Endothelial cell of umbilical vein (primary cell): ENCODE measurements around the gene ZNF219. TPM values are rescaled to one million over a fixed set of nuclear protein-coding genes. Genes with fewer than 3 reads are reported as not detected.

ENCODE experiments used
- BruUV-seq: library from RNA; stranded (reverse); fragments of 400-500 nt; replicated peaks from 2 replicates; lab custom pipeline; 2021; lab: Mats Ljungman, UMichigan
- CTCF ChIA-PET: fragments of 300-600, 350-600 bp; sonication (Branson Sonifier 250); formaldehyde crosslinking; loops from one replicate; lab custom pipeline; 2021; ENCODE audit warnings: antibody characterized with exemption, inconsistent platforms; lab: Charles Lee
- POLR2A ChIA-PET: fragments of 300-600, 350-600 bp; sonication (Branson Sonifier 250); formaldehyde crosslinking; loops from one replicate; lab custom pipeline; 2021; ENCODE audit warnings: antibody characterized with exemption, inconsistent platforms; lab: Charles Lee
- DNase-seq: peaks from one replicate; pipeline ENCODE4 v3.0.0-alpha.2; 2011; ENCODE audit warnings: low read depth, low spot score
- FAIRE-seq: peaks from 2 replicates; lab custom pipeline; 2011; peaks lifted over from hg19 to GRCh38; lab: Jason Lieb, UNC
- H2AFZ ChIP-seq: 2 replicates; pipeline ENCODE4 v1.6.0; 2012; ENCODE audit warnings: low read depth, low read length, control low read depth, inconsistent platforms
- H3K27ac ChIP-seq: 2 replicates; pipeline ENCODE4 v1.5.1; 2011; ENCODE audit warnings: low read depth, mild to moderate bottlenecking, control low read depth, low read length, moderate library complexity; ENCODE audit not compliant: insufficient read depth
- H3K27me3 ChIP-seq, 2 experiments: 2 replicates each; pipeline versions ENCODE4 v1.6.0 to v1.6.1; 2011; ENCODE audit warnings: low read length in 2 of 2, mixed read lengths in 1 of 2; ENCODE audit not compliant: control insufficient read depth in 2 of 2, insufficient read depth in 2 of 2
- H3K36me3 ChIP-seq, 2 experiments: 2 replicates in 1 of 2; 3 replicates in 1 of 2; pipeline ENCODE4 v1.5.1; 2011; ENCODE audit warnings: low read length in 2 of 2, mild to moderate bottlenecking in 1 of 2, moderate library complexity in 1 of 2; ENCODE audit not compliant: control insufficient read depth in 2 of 2, insufficient read depth in 2 of 2; ENCODE audit errors: extremely low read depth in 1 of 2
- H3K4me1 ChIP-seq: 3 replicates; pipeline ENCODE4 v1.5.1; 2011; ENCODE audit warnings: mild to moderate bottlenecking, low read length; ENCODE audit not compliant: control insufficient read depth, insufficient read depth; ENCODE audit errors: extremely low read depth
- H3K4me2 ChIP-seq: 2 replicates; pipeline ENCODE4 v1.6.1; 2011; ENCODE audit warnings: low read length, control low read depth, mixed read lengths; ENCODE audit not compliant: insufficient read depth
- H3K4me3 ChIP-seq, 3 experiments: fragments of 200-600 bp in 1 of 3; sonication (generic), shearing (Covaris generic) in 1 of 3; replicated peaks in 1 of 3; 2 replicates each; pipeline ENCODE4 v1.5.1; 2011 to 2016; ENCODE audit warnings: control low read depth in 3 of 3, low read length in 3 of 3, mild to moderate bottlenecking in 2 of 3, inconsistent platforms in 1 of 3, low read depth in 1 of 3, moderate library complexity in 1 of 3; ENCODE audit not compliant: insufficient read depth in 1 of 3
- H3K79me2 ChIP-seq: 2 replicates; pipeline ENCODE4 v1.6.0; 2012; ENCODE audit warnings: low read length, inconsistent platforms; ENCODE audit not compliant: control insufficient read depth, insufficient read depth
- H3K9ac ChIP-seq: replicated peaks from 2 replicates; pipeline ENCODE3; 2011; ENCODE audit warnings: low read length, control low read depth; ENCODE audit not compliant: insufficient read depth; ENCODE audit errors: extremely low read depth
- H3K9me1 ChIP-seq: replicated peaks from 3 replicates; pipeline ENCODE4 v1.6.0; 2011; ENCODE audit warnings: mild to moderate bottlenecking, low read length; ENCODE audit not compliant: control insufficient read depth, insufficient read depth; ENCODE audit errors: extremely low read depth
- H3K9me3 ChIP-seq: replicated peaks from 2 replicates; pipeline ENCODE4 v1.5.1; 2012; ENCODE audit warnings: low read length, inconsistent platforms; ENCODE audit not compliant: control insufficient read depth, insufficient read depth
- H4K20me1 ChIP-seq: replicated peaks from 2 replicates; pipeline ENCODE3; 2011; ENCODE audit warnings: mild to moderate bottlenecking, low read length; ENCODE audit not compliant: control insufficient read depth, insufficient read depth; ENCODE audit errors: extremely low read depth
- EZH2 ChIP-seq: IDR thresholded peaks from 2 replicates; pipeline ENCODE4 v1.6.1; 2012; ENCODE audit warnings: borderline replicate concordance, low read depth, mild to moderate bottlenecking, moderate library complexity, low read length, inconsistent platforms; ENCODE audit not compliant: severe bottlenecking
- FOS ChIP-seq: IDR thresholded peaks from 2 replicates; pipeline ENCODE4 v1.6.1; 2011; ENCODE audit warnings: mild to moderate bottlenecking, low read length, moderate library complexity, borderline replicate concordance; ENCODE audit not compliant: insufficient read depth
- GATA2 ChIP-seq: IDR thresholded peaks from 2 replicates; pipeline ENCODE4 v1.7.0; 2011; ENCODE audit warnings: low read depth, mild to moderate bottlenecking, moderate library complexity, mixed read lengths, low read length; ENCODE audit not compliant: insufficient read length, insufficient read depth
- JUN ChIP-seq: IDR thresholded peaks from 2 replicates; pipeline ENCODE4 v1.6.1; 2011; ENCODE audit warnings: borderline replicate concordance, low read depth; ENCODE audit not compliant: insufficient read length, insufficient read depth
- MYC ChIP-seq: IDR thresholded peaks from one replicate; pipeline ENCODE4 v1.6.1; 2011; ENCODE audit warnings: mild to moderate bottlenecking, low read depth, low read length
- POLR2A ChIP-seq: IDR thresholded peaks from 2 replicates; pipeline ENCODE4 v1.6.1; 2012; ENCODE audit warnings: low read depth, mild to moderate bottlenecking, control low read depth, low read length
- POLR2AphosphoS5 ChIP-seq: IDR thresholded peaks from 2 replicates; pipeline ENCODE4 v1.6.1; 2012; ENCODE audit warnings: low read depth, mild to moderate bottlenecking, control low read depth, low read length, moderate library complexity; ENCODE audit not compliant: insufficient read depth
- dilution Hi-C: fragments of 300-500 bp; cut with MboI; formaldehyde crosslinking; loops from one replicate; pipeline ENCODE4 v1.15.0; 2019; ENCODE audit warnings: low sequenced_read_pairs; ENCODE audit not compliant: extremely low pct_ligation_motif_present
- intact Hi-C: fragments of 100-400 bp; cut with micrococcal nuclease; formaldehyde crosslinking; loops from one replicate; pipeline ENCODE4 v1.10.0; 2022
- polyA plus RNA-seq, 4 experiments: library from polyadenylated mRNA; depleted of rRNA in 3 of 4; stranded (reverse) in 3 of 4; unstranded in 1 of 4; fragments of >200 nt; gene quantifications; 2 replicates each; pipeline versions ENCODE4 v1.2.1 to v1.2.3, GENCODE V29; 2011 to 2012; ENCODE audit warnings: missing spikeins in 1 of 4
- total RNA-seq: library from RNA; stranded (reverse); gene quantifications from 2 replicates; pipeline ENCODE4 v1.2.3, GENCODE V29; 2021
- TF ChIP-seq, protein P1 (sequence below), 2 donors: IDR thresholded peaks; 1 replicate in 1 of 2; 2 replicates in 1 of 2; pipeline ENCODE4 v1.5.1; 2011; ENCODE audit warnings: low read length in 2 of 2, mild to moderate bottlenecking in 2 of 2, moderate library complexity in 2 of 2, control low read depth in 1 of 2, inconsistent platforms in 1 of 2, low read depth in 1 of 2; ENCODE audit not compliant: insufficient read depth in 1 of 2; ENCODE audit errors: extremely low read depth in 1 of 2
- TF ChIP-seq, protein P2 (sequence below): IDR thresholded peaks from 2 replicates; pipeline ENCODE4 v1.6.1; 2011; ENCODE audit not compliant: insufficient read depth, insufficient read length

The ZNF219 gene
- total and polyA plus RNA-seq, 2 donors (not counting 3 experiments of a cell fraction or from before 2014, with no cell fraction given) = 13.2 to 15.2 TPM

DNA sequence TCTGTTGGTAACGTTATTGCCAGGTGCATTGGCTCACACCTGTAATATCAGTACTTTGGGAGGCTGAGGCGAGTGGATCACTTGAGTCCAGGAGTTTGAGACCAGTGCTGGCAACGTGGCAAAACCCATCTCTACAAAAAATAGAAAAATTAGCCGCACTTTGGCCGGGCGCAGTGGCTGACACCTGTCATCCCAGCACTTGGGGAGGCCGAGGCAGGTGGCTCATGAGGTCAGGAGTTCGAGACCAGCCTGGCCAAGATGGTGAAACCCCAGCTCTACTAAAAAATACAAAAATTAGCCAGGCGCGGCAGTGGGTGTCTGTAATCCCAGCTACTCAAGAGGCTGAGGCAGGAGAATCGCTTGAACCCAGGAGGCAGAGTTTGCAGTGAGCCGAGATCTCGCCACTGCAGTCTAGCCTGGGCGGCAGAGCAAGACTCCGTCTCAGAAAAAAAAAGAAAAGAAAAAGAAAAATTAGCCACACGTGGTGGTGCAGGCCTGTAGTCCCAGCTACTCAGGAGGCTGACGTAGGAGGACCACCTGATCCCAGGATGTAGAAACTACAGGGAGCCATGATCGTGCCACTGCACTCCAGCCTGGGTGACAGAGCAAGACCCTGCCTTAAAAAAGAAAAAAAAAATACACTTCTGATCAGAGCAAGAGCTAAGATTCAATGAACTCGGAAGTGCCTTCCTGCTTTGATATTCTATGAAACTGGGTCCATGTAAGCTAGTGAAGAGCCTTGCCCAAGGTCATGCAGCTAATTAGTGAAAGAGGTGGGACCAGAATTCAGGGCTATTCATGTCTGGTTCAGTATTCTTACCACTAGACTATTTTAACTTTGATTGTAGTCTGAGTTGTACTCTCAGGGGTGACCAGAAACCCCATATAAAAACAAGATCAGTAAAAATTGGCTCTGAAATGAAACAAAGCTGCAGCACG is 45.0 kb downstream of the ZNF219 start:
- H3K36me3 ChIP-seq = no peaks in the 10 kb centered on the region
- H3K79me2 ChIP-seq = no peaks in the 10 kb centered on the region
- no peak for DNase-seq
- dilution Hi-C loops = no loop called here
- no peak overlapping the region for H2AFZ ChIP-seq
- H3K9me1 ChIP-seq = no peaks in the 10 kb centered on the region
- peaks cover 18 to 26% of the 10 kb centered on the region in 2 experiments for H3K27me3 ChIP-seq
- H3K9ac ChIP-seq = no peak overlapping the region
- intact Hi-C loops = no loop called here
- H3K4me3 ChIP-seq = no peak overlapping the region
- FAIRE-seq = no peak
- no TSS peak for BruUV-seq
- no peak for TF ChIP-seq GATA2
- no peak for TF ChIP-seq MYC
- TF ChIP-seq, protein P1, sequence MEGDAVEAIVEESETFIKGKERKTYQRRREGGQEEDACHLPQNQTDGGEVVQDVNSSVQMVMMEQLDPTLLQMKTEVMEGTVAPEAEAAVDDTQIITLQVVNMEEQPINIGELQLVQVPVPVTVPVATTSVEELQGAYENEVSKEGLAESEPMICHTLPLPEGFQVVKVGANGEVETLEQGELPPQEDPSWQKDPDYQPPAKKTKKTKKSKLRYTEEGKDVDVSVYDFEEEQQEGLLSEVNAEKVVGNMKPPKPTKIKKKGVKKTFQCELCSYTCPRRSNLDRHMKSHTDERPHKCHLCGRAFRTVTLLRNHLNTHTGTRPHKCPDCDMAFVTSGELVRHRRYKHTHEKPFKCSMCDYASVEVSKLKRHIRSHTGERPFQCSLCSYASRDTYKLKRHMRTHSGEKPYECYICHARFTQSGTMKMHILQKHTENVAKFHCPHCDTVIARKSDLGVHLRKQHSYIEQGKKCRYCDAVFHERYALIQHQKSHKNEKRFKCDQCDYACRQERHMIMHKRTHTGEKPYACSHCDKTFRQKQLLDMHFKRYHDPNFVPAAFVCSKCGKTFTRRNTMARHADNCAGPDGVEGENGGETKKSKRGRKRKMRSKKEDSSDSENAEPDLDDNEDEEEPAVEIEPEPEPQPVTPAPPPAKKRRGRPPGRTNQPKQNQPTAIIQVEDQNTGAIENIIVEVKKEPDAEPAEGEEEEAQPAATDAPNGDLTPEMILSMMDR (IDR thresholded peaks at IDR 0.05; ENCODE audit: extremely low read depth in 1 of 2, insufficient read depth in 1 of 2, low read depth in 1 of 2, low read length in 2 of 2) = no peak
- TF ChIP-seq POLR2A = no peak
- no peak for TF ChIP-seq FOS
- TF ChIP-seq EZH2 = no peak
- no peak for TF ChIP-seq JUN
- TF ChIP-seq, protein P2, sequence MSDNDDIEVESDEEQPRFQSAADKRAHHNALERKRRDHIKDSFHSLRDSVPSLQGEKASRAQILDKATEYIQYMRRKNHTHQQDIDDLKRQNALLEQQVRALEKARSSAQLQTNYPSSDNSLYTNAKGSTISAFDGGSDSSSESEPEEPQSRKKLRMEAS = no peak
- no peak for TF ChIP-seq POLR2AphosphoS5
- H4K20me1 ChIP-seq = no peaks in the 10 kb centered on the region
- ChIA-PET POLR2A (no interaction called here), CTCF (interaction anchor here (1.1 kb wide), 1 partner anchor 15 kb away, joined by 3 read pairs; no protein-coding TSS in a partner anchor)
- no peak overlapping the region for H3K4me2 ChIP-seq
- no peaks in the 10 kb centered on the region for H3K9me3 ChIP-seq
- no peaks in the 10 kb centered on the region for H3K4me1 ChIP-seq
- no peak overlapping the region for H3K27ac ChIP-seq
